ENCODE results near the gene RNF123.

DNA sequence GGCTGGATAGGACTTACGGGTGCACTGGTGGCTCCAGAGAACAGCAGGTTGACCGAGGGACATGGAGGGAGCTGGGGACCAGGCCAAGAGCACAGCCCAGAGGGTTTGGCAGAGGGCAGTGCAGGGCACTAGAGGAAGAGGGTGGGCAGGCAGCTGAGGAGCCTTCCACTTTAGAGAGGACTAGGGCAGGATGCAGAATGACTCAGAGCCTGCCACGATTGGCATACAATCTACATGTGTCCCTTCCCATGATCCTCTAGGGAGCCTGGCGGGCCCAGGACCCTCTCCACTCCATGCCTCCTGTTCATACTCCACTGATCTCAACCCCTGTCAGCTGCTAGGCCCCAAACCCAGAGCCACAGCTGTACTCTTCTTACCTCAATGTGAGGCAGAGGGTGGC lies 29.6 kb upstream of the RNF123 start:
- TF ChIP-seq, protein P1, sequence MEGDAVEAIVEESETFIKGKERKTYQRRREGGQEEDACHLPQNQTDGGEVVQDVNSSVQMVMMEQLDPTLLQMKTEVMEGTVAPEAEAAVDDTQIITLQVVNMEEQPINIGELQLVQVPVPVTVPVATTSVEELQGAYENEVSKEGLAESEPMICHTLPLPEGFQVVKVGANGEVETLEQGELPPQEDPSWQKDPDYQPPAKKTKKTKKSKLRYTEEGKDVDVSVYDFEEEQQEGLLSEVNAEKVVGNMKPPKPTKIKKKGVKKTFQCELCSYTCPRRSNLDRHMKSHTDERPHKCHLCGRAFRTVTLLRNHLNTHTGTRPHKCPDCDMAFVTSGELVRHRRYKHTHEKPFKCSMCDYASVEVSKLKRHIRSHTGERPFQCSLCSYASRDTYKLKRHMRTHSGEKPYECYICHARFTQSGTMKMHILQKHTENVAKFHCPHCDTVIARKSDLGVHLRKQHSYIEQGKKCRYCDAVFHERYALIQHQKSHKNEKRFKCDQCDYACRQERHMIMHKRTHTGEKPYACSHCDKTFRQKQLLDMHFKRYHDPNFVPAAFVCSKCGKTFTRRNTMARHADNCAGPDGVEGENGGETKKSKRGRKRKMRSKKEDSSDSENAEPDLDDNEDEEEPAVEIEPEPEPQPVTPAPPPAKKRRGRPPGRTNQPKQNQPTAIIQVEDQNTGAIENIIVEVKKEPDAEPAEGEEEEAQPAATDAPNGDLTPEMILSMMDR (IDR thresholded peaks at IDR 0.05; ENCODE audit: poor library complexity): no peak
- TF ChIP-seq EZH2phosphoT487 (IDR thresholded peaks at IDR 0.05; ENCODE audit: low read depth, severe bottlenecking, unreplicated experiment) (no peak), EZH2 (IDR thresholded peaks at IDR 0.05; ENCODE audit: borderline replicate concordance) (no peak)
